ENCODE results near the gene RPS28.
"Not testable (repeated sequence)": the region's sequence is repeated elsewhere in the genome, so short reads cannot be mapped to it uniquely, and the experiment has no call there.

The RPS28 gene

GRCh38 chr19:8321067-8321985 is at the start of gene RPS28, which contains the start of gene NDUFA7:
TSS of gene RPS28 (plus strand) at chr19:8321496. CDS start at chr19:8321531, 35 bp downstream.
TSS of gene NDUFA7 (minus strand) at chr19:8321375. CDS start at chr19:8321358, 17 bp downstream.
- in situ Hi-C loops (cut with HindIII; ENCODE audit: low sequenced_read_pairs), result no loop called here

- in situ Hi-C loops (cut with HindIII; ENCODE audit: low sequenced_read_pairs), result not testable (repeated sequence)
These were observed 44.8 kb upstream of the RPS28 start for GRCh38 chr19:8276508-8276907.

DNA sequence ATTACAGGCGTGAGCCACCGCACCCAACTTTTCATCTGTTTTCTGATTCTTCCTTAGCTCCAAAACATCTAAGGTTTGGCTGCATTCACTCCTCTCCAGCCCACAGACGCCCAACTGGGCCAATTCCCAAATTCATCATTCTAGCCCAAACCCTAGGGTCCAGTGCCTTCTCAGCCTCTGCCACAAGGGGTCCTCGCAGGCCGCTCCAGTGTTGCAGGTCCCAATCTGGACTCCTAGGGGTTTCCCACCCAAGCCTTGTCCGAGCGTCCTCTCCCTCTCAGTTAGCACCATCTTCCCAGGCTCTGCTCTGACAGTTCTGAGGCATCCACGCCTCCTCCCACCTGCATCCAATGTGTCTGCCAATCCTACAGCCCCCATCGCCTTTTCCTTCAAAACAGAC is 30.0 kb upstream of the RPS28 start:
- in situ Hi-C loops (cut with HindIII; ENCODE audit: low sequenced_read_pairs), result not testable (repeated sequence)

DNA sequence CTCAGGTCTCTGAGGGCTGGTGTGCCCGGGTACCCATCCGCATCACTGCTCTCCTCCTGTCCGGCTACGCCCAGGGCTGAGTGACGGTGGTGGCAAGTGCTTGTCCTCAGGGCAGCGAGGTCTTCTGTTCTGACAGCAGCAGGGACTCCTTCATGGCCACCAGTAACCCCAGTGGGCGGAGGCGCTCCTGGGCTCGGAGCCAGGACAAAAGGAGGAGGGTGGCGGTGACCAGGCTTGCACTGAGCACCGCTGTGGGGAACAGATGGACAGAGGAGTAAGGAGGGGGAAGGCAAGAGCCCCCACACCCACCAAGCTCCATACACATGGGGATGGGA is 19.0 kb upstream of the RPS28 start:
- in situ Hi-C loops (cut with HindIII; ENCODE audit: low sequenced_read_pairs), result no loop called here

- in situ Hi-C loops (cut with HindIII; ENCODE audit: low sequenced_read_pairs), result no loop called here
These were observed 18.6 kb upstream of the RPS28 start for GRCh38 chr19:8302734-8303133.

DNA sequence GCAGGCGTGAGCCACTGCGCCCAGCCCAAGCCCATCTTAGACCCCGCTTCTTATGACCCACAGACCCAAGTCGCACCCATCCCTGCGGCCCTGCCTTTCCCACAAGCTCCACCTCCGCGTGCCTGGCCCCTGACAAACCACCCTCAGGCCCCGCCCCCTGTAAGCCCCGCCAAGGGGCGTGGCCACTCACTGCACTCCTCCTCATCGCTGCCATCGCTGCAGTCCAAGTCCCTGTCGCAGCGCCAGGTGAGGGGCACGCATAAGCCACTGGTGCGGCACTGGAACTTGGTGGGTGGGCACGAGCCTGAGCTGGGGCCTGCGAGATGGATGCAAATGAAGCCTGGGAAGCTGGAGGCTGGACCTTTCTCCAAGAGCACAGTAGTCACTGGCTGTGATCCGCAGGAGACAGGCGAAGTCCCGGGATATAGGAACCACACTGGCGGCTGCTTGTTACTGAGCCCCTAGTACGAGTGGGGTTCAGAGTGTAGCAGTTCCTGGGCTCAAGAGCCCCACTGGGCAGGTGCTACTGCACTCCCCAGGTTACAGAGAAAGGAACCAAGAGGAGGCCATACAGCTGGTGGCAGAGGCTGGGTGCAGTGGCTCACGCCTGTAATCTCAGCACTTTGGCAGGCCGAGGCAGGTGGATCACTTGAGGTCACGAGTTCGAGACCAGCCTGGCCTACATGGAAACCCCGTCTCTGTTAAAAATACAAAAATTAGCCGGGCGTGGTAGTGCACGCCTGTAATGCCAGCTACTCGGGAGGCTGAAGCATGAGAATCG is 16.3 kb upstream of the RPS28 start:
- in situ Hi-C loops (cut with HindIII; ENCODE audit: low sequenced_read_pairs), result no loop called here

DNA sequence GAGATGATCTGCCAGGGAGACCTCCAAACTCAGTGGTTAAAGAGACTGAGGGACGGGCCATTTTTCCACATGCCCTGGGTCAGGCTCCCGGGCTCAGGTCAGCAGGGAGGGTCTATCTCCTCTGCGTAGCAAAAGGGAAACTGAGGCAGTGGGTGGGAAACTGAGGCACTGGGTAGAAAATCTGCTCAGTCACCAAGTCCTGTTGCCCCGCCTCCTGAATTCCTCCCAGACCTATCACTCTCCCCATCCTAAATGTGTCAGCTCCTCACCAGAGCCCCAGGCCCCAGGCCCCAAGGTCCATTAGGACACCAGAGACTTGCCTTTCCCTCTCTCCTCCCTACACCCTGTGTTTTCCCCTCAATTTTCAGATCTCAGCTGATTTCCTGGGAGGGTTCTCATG is 15.5 kb upstream of the RPS28 start:
- in situ Hi-C loops (cut with HindIII; ENCODE audit: low sequenced_read_pairs), result no loop called here

- in situ Hi-C loops (cut with HindIII; ENCODE audit: low sequenced_read_pairs), result no loop called here
These were observed 14.9 kb upstream of the RPS28 start for GRCh38 chr19:8306235-8307054.

GRCh38 chr19:8307400-8307964 is 13.8 kb upstream of the RPS28 start:
- in situ Hi-C loops (cut with HindIII; ENCODE audit: low sequenced_read_pairs), result no loop called here

DNA sequence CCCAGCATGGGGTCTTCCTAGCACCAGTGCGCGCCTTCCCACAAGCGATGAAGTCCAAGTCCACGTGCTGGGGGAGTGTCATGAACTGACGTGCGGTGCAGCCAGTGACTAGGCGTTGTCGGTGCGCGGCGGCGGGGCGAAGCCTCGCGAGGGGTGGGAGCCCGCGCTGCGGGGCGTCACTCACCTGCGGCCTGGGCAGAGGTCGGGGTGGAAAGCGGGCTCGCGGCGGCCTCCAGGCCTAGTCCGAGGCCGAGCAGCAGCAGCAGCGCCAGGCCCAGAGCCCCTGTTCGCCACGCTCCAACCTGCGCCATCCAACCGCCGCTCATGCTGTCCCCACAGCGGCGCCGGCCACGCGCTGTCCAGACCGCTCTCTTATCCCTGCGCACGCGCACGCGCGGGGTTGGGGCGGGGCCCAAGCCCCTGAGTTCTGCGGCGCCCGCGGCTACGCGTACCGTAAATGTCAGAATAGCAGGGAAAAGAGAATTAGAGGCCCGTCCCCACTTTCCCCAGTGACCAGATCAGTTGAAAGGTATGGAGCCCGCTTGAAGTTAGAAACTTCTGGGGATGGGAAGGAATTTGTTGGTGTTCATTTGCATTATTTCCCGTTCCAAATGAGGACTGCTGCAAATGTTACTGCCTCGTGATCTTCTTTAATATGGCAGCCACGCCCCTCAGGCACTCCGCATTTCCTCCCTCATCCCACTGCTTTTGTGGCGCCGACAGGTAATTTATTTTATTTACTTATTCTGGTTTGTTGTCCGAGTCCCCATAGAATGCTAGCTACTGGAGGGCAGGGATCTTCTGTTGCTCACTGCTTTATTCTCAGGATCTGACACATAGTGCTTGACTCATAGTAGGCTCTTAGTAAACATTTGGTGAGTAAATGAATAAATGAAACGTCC is 13.1 kb upstream of the RPS28 start, which contains the start of gene CD320:
Gene CD320, minus strand, starts transcription at position 394 of the 902 bp plus-strand sequence. Its CDS starts 68 bp downstream, at position 326.
- in situ Hi-C loops (cut with HindIII; ENCODE audit: low sequenced_read_pairs), result no loop called here

DNA sequence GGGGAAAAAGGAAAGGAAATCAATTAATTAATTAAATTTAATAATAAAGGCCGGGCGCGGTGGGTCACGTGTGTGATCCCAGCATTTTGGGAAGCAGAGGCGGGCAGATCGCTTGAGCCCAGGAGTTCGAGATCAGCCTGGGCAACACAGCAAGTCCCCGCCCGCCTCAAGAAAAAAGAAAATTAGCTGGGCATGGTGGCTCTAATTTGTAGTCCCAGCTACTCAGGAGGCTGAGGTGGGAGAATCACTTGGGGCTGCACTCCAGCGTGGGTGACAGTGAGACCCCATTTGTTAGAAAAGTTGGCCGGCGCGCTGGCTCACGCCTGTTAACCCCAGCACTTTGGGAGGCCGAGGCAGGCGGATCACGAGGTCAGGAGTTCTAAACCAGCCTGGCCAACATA is 12.4 kb upstream of the RPS28 start:
- in situ Hi-C loops (cut with HindIII; ENCODE audit: low sequenced_read_pairs), result no loop called here

DNA sequence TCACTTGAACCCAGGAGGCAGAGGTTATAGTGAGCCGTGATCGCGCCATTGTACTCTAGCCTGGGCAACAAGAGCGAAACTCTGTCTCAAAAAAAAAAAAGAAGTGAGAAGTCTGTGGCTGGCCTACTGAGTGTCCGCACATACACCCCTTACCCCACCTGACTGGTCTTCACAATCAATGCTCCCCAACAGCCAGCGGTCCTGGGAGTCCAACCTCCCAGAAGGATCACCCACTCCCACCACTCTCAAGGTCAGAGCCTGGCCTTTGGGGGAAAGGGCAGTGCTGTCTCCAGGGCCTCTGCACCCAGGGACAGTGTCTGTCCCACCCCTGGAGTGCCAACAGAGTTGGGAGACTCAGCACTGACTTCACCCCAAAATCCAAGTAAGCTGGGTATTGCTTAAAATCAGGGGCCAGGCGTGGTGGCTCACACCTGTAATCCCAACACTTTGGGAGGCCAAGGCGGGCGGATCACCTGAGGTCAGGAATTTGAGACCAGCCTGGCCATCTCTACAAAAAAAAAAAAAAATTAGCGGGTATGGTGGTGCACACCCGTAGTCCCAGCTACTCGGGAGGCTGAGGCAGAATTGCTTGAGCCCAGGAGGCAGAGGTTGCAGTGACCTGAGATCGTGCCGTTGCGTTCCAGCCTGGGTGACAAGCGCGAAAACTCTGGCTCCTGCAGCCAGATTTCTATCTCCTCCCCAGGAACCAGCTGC is 10.8 kb upstream of the RPS28 start:
- in situ Hi-C loops (cut with HindIII; ENCODE audit: low sequenced_read_pairs), result no loop called here

DNA sequence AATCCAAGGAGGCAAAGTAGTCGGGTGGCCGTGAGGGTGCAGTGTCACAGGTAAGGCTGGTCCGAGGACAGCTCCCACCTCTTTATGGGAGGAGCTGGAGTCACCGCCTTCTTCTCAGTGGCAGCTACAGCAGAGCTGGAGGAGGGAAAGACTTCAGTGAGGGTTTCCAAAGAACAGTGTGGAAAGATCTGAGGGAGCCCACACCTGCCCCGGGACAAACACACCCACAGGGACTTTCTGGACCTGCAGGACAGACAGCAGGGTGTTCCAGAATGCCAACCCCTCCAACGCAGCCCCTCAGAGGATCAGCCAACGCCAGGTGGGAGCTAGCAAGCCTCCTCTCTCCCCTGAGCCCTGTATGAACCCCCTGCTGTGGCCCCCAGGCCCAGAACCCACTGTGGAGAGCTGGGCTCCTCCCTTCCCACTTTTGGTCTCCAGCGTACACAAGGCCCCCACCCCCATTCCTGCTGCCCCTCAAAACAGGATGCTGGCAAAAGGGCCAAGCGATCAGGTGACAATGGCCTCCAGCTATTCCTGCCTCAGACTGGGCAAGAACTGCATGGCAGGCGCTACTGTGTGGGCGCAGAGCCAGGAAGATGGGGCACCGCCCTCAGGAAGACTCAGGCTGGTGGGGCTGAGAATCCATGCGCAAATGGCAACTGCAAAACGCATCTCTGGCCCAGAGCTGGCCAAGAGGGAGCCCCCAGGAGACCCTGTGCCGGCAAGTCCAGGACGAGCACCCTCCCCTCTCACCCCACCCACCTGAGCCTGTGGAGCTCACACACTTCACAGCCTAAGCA is 9.6 kb upstream of the RPS28 start:
- in situ Hi-C loops (cut with HindIII; ENCODE audit: low sequenced_read_pairs), result no loop called here

GRCh38 chr19:8314981-8315640 is 6.2 kb upstream of the RPS28 start:
- in situ Hi-C loops (cut with HindIII; ENCODE audit: low sequenced_read_pairs), result not testable (repeated sequence)

GRCh38 chr19:8316351-8317125 is 4.8 kb upstream of the RPS28 start:
- in situ Hi-C loops (cut with HindIII; ENCODE audit: low sequenced_read_pairs), result no loop called here

- in situ Hi-C loops (cut with HindIII; ENCODE audit: low sequenced_read_pairs), result not testable (repeated sequence)
These were observed 2.5 kb upstream of the RPS28 start for GRCh38 chr19:8318835-8319234.

Measured in DLD1 (cell line).